ENCODE measurements around the gene GFOD1. TPM values are rescaled to one million over a fixed set of nuclear protein-coding genes. Genes with fewer than 3 reads are reported as not detected.

GFOD1 gene
- total and polyA plus RNA-seq, 2 of the 4 experiments (the other 2 are of a cell fraction): 1.8 to 3.4 TPM

GRCh38 chr6:13463328-13463717 lies 24.1 kb downstream of the GFOD1 start:
- peaks cover 16% of the 10 kb centered on the region for H3K4me1 ChIP-seq (ENCODE audit: control insufficient read depth, insufficient read depth, low read length)
- dilution Hi-C loops (cut with HindIII; ENCODE audit: low sequenced_read_pairs, unreplicated experiment): no loop called here
- no peak overlapping the region for H3K4me2 ChIP-seq (ENCODE audit: low read depth, low read length)
- H2AK9ac ChIP-seq (replicated peaks; ENCODE audit: low read depth, low read length, poor library complexity): no peak overlapping the region
- CTCF ChIA-PET: interaction anchor here (1.0 kb wide), 1 partner anchor 9 kb away, joined by 3 read pairs; no protein-coding TSS in a partner anchor
- peaks cover under 1% of the 10 kb centered on the region; the same call in 1 of the 2 replicates for H3K9me3 ChIP-seq (ENCODE audit: control insufficient read depth, insufficient read depth, low read length)
- no peak overlapping the region for H3K27ac ChIP-seq (ENCODE audit: insufficient read depth, low read length)
- no peak overlapping the region for H2AK5ac ChIP-seq (ENCODE audit: low read depth, low read length)
- H3K56ac ChIP-seq (ENCODE audit: extremely low read depth, insufficient read depth, low read length): no peak overlapping the region
- no CpG with 5 or more reads among the region's 8 CpGs for WGBS, 2 experiments (ENCODE audit: extremely low coverage in 2 of 2, insufficient read length in 1 of 2)
- POLR2A ChIA-PET (ENCODE audit: unreplicated experiment): no interaction called here
- no peaks in the 10 kb centered on the region for H3K27me3 ChIP-seq (ENCODE audit: control insufficient read depth, insufficient read depth, low read length)
- peaks cover 0 to 42% of the 10 kb centered on the region in 2 experiments; a peak in 1 of 4 replicates for H3K79me1 ChIP-seq (ENCODE audit: low read depth in 1 of 2, low read length in 2 of 2)
- intact Hi-C loops (cut with micrococcal nuclease): no loop called here
- H4K5ac ChIP-seq (ENCODE audit: low read depth, low read length): no peak overlapping the region
- no peak overlapping the region for H3K4me3 ChIP-seq (ENCODE audit: insufficient read depth, low read depth, low read length)
- H3K36me3 ChIP-seq (ENCODE audit: control insufficient read depth, insufficient read depth, low read length): no peaks in the 10 kb centered on the region
- no peak overlapping the region; the same call in 1 of the 2 replicates for H3K14ac ChIP-seq (replicated peaks; ENCODE audit: low read depth, low read length)
- H2AFZ ChIP-seq (replicated peaks; ENCODE audit: low read length, poor library complexity): no peak overlapping the region
- H4K8ac ChIP-seq (ENCODE audit: low read depth in 2 of 2, low read length in 2 of 2): no peak overlapping the region
- H2BK120ac ChIP-seq (ENCODE audit: low read depth, low read length): no peak overlapping the region; the same call in 1 of the 2 replicates
- no peak overlapping the region for H4K91ac ChIP-seq (ENCODE audit: insufficient read depth, low read depth, low read length)
- no peak overlapping the region for H3K23ac ChIP-seq (ENCODE audit: low read depth, low read length)
- TF ChIP-seq ELK1 (IDR thresholded peaks at IDR 0.05; ENCODE audit: borderline replicate concordance, low read depth, low read length) (no peak), NFE2L2 (IDR thresholded peaks at IDR 0.05; ENCODE audit: low read depth, low read length) (no peak), CHD1 (IDR thresholded peaks at IDR 0.05; ENCODE audit: low read depth, low read length) (no peak), BHLHE40 (IDR thresholded peaks at IDR 0.05; ENCODE audit: low read depth, low read length) (no peak), USF2 (IDR thresholded peaks at IDR 0.05; ENCODE audit: low read depth, low read length) (no peak), CEBPB (IDR thresholded peaks at IDR 0.05; ENCODE audit: low read depth, low read length) (no peak), FOS (IDR thresholded peaks at IDR 0.05; ENCODE audit: low read depth, low read length) (no peak), MAZ (IDR thresholded peaks at IDR 0.05; ENCODE audit: borderline replicate concordance, low read depth, low read length) (no peak), MAFK (IDR thresholded peaks at IDR 0.05; ENCODE audit: low read depth, low read length) (no peak)
- no peak overlapping the region for H3K18ac ChIP-seq (ENCODE audit: low read depth, low read length)
- no TSS peak for BruUV-seq (replicated peaks)
- H2BK15ac ChIP-seq (ENCODE audit: low read depth, low read length): no peak overlapping the region
- H3K4ac ChIP-seq (ENCODE audit: low read depth, low read length): 0 out of 2 replicates have a peak overlapping the region, but pooled peaks have one; percentile 10
- DNase-seq (no peak), ATAC-seq (ENCODE audit: low read depth) (0 out of 2 replicates have a peak, but pooled peaks have one; percentile 12)
- no peak overlapping the region for H2BK5ac ChIP-seq (ENCODE audit: low read depth, low read length, poor library complexity, severe bottlenecking)
- H4K20me1 ChIP-seq (ENCODE audit: insufficient read depth, low read length): 0 out of 2 replicates have a peak, but pooled peaks cover 4% of the 10 kb centered on the region
- in situ Hi-C loops (cut with MboI; ENCODE audit: low sequenced_read_pairs): no loop called here
- H2BK20ac ChIP-seq (ENCODE audit: low read depth, low read length): peak overlapping the region; percentile 64; the same call in 1 of the 2 replicates
- H3K9me1 ChIP-seq (ENCODE audit: insufficient read depth, low read length): peaks cover 21% of the 10 kb centered on the region
- H3K9ac ChIP-seq (ENCODE audit: low read depth, low read length): no peak overlapping the region
